ENCODE data around the gene SLC16A5.
"Not testable (repeated sequence)": the region's sequence is repeated elsewhere in the genome, so short reads cannot be mapped to it uniquely, and the experiment has no call there.

Gene SLC16A5

GRCh38 chr17:75135946-75136345 is 48.2 kb downstream of the SLC16A5 start:
- no peak for DNase-seq

GRCh38 chr17:75137762-75138161 is 50.0 kb downstream of the SLC16A5 start:
- DNase-seq: not testable (repeated sequence)

- DNase-seq: no peak
These were observed 50.8 kb downstream of the SLC16A5 start for GRCh38 chr17:75138519-75138918.

GRCh38 chr17:75142236-75142971 is 54.6 kb downstream of the SLC16A5 start:
- no peak for DNase-seq

GRCh38 chr17:75144816-75145512 is 57.2 kb downstream of the SLC16A5 start:
- no peak for DNase-seq

GRCh38 chr17:75146592-75146991 is 58.8 kb downstream of the SLC16A5 start:
- DNase-seq: no peak

GRCh38 chr17:75147878-75148546 is 60.3 kb downstream of the SLC16A5 start:
- DNase-seq: no peak

GRCh38 chr17:75151930-75152329 is 64.2 kb downstream of the SLC16A5 start:
- DNase-seq: no peak

GRCh38 chr17:75152523-75152921 is 64.8 kb downstream of the SLC16A5 start:
- DNase-seq: no peak

- peak; percentile 57 for DNase-seq
These were observed 65.4 kb downstream of the SLC16A5 start for GRCh38 chr17:75152922-75153779.

GRCh38 chr17:75153780-75154194 is 66.0 kb downstream of the SLC16A5 start:
- peak; percentile 52 for DNase-seq

- DNase-seq: peak; percentile 99
These were observed 66.7 kb downstream of the SLC16A5 start, which contains the start of gene JPT1 for GRCh38 chr17:75154195-75155106. Gene JPT1 (minus strand): TSS chr17:75154512. CDS start chr17:75154397, 115 bp downstream.

- DNase-seq: no peak
These were observed 67.4 kb downstream of the SLC16A5 start for GRCh38 chr17:75155191-75155601.
